ENCODE results near the gene SPEN.
"Not testable (repeated sequence)": the region's sequence is repeated elsewhere in the genome, so short reads cannot be mapped to it uniquely, and the experiment has no call there.

Gene SPEN

GRCh38 chr1:15899266-15899665, 51.8 kb downstream of the SPEN start:
- DNase-seq: no peak

GRCh38 chr1:15900662-15901279, 53.3 kb downstream of the SPEN start:
- DNase-seq: no peak

DNA sequence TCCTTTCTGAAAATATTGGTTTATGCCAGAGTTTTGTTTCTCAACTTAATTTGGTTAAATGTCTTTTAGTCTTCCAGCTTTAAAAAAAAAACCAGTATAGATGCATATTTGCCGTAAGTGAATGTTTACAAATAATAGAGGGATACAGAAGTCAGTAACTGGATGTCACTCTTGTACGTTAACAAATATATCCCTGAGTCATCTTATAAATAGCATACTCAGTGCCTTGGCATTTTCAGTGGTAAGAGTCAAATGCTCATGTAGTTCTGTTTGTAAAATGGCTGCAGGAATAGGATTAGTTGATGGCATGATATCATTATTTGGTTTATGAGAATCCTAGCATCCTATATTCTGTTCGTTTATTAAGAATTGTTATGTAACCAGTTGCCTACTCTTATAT, 55.4 kb downstream of the SPEN start:
- no peak for DNase-seq

GRCh38 chr1:15908597-15908996, 61.1 kb downstream of the SPEN start:
- DNase-seq: no peak

GRCh38 chr1:15911141-15911540, 63.6 kb downstream of the SPEN start:
- no peak for DNase-seq

DNA sequence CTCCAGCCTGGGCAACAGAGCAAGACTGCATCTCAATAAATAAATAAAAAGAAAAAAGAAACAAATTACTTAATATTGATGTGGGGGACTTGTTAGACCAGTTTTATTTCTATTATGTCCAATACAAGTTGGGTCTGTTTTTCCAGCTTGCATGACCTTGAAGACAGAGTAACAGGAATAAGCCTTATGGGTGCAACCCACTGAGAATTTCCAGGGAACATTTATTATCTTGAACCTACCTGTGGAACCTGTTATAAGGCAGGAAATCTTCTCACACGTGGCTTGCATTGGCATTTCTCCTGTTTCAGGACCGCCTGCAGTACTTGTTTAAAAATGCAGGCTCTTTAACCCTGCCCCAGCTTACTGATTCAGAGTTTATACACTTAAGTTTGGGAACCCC, 64.4 kb downstream of the SPEN start:
- DNase-seq: no peak

GRCh38 chr1:15913607-15914006, 66.1 kb downstream of the SPEN start:
- not testable (repeated sequence) for DNase-seq

- no peak for DNase-seq
Measured at GRCh38 chr1:15915991-15916390, 68.5 kb downstream of the SPEN start.

DNA sequence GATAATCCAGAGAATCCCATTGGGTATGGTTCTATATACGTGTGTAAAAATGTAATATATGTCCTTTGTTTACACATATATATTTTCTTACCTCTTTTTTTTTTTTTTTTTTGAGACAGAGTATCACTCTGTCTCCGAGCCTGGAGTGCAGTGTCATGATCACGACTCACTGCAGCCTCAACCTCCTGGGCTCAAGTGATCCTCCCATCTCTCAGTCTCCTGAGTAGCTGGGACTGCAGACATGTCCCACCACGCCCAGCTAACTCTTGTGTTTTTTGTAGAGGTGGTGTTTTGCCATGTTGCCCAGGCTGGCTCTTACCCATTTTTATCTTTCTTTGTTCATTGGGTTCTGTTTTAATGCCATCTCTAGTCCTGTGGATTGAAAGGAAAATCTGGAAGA, 68.9 kb downstream of the SPEN start:
- no peak for DNase-seq

- no peak for DNase-seq
Measured at GRCh38 chr1:15916916-15917315, 69.4 kb downstream of the SPEN start.

GRCh38 chr1:15918962-15919715, 71.6 kb downstream of the SPEN start:
- DNase-seq: no peak

DNA sequence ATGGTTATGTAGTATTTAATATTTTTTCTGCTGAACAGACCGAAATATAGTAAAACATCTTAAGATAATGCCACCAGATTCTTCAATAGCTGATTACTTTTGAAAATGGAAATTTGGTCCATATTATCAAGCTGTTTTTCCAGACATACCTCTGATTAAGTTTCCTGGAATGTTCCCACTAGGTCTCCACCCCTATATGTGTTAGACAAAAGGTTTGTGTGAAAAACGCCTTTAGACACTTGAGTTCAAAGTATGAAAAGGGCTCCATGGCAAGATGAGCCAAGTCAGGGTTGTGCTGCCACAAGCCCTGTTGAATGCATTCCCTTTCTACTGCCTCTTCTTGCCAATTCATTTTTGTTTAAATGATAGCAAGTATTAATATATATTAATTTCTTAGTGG, 75.7 kb downstream of the SPEN start:
- no peak for DNase-seq

DNA sequence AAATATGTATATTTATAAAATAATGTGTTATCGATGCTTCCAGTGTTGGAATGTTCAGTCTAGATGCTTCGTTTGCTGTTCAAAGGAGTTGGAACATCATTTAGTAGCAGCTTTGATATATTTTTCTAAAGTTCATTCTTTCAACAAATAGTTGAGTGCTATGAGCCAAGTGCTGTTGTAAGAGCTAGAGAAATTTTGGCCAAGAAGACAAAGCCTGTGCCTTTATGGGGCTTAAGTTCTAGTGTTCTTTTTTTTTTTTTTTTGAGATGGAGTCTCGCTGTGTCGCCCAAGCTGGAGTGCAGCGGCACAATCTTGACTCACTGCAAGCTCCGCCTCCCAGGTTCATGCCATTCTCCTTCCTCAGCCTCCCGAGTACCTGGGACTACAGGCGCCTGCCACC, 78.9 kb downstream of the SPEN start:
- not testable (repeated sequence) for DNase-seq

GRCh38 chr1:15928971-15929965, 81.8 kb downstream of the SPEN start:
- no peak for DNase-seq

GRCh38 chr1:15931401-15931800, 83.9 kb downstream of the SPEN start:
- DNase-seq: no peak

DNA sequence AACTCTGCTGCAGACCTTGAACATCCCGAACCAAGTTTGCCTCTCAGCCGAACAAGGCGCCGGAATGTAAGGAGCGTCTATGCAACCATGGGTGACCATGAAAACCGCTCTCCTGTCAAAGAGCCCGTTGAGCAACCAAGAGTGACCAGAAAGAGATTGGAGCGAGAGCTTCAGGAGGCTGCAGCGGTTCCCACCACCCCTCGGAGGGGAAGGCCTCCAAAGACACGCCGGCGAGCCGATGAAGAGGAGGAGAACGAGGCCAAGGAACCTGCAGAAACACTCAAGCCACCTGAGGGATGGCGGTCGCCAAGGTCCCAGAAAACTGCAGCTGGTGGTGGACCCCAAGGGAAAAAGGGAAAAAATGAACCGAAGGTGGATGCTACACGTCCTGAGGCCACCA, 84.4 kb downstream of the SPEN start:
- no peak for DNase-seq

- DNase-seq: no peak
Measured at GRCh38 chr1:15932612-15933011, 85.1 kb downstream of the SPEN start.

DNA sequence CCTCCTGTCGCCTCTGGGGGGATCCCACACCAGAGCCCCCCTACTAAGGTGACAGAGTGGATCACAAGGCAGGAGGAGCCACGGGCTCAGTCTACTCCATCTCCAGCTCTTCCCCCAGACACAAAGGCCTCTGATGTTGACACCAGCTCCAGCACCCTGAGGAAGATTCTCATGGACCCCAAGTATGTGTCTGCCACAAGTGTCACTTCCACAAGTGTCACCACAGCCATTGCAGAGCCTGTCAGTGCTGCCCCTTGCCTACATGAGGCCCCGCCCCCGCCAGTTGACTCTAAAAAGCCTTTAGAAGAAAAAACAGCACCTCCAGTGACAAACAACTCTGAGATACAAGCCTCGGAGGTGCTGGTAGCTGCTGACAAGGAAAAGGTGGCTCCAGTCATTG, 86.2 kb downstream of the SPEN start:
- no peak for DNase-seq

DNA sequence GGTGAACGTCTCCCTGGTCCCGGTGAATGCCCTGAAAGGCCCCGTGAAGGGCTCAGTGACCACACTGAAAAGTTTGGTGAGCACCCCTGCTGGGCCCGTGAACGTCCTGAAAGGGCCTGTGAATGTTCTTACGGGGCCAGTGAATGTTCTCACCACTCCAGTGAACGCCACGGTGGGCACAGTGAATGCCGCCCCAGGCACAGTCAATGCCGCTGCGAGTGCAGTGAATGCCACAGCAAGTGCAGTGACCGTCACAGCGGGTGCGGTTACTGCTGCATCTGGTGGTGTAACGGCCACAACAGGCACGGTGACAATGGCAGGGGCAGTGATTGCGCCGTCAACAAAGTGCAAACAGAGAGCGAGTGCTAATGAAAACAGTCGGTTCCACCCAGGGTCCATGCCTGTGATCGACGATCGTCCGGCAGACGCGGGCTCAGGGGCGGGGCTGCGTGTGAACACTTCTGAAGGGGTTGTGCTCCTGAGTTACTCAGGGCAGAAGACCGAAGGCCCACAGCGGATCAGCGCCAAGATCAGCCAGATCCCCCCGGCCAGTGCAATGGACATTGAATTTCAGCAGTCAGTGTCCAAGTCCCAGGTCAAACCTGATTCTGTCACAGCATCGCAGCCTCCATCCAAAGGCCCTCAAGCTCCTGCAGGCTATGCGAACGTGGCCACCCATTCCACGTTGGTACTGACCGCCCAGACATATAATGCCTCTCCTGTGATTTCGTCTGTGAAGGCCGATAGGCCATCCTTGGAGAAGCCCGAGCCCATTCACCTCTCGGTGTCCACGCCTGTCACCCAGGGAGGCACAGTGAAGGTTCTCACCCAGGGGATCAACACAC, 86.9 kb downstream of the SPEN start:
- no peak for DNase-seq

- no peak for DNase-seq
Measured at GRCh38 chr1:15935056-15935950, 87.8 kb downstream of the SPEN start.

- DNase-seq: no peak
Measured at GRCh38 chr1:15936025-15936424, 88.5 kb downstream of the SPEN start.

DNA sequence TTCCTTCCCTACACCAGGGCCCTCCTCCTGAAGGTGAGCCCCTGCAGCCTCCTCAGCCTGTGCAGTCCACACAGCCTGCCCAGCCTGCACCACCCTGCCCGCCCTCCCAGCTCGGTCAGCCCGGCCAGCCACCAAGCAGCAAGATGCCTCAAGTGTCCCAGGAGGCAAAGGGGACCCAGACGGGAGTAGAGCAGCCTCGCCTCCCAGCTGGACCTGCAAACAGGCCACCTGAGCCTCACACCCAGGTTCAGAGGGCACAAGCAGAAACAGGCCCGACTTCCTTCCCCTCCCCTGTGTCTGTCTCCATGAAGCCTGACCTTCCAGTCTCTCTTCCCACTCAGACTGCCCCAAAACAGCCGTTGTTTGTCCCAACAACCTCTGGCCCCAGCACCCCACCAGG, 89.6 kb downstream of the SPEN start:
- no peak for DNase-seq
